NCI-H226 (cell line): Measurements from ENCODE around the gene IFNA14.
"Not testable (repeated sequence)": the region's sequence is repeated elsewhere in the genome, so short reads cannot be mapped to it uniquely, and the experiment has no call there.

ENCODE experiments used
- DNase-seq: peaks from one replicate; pipeline ENCODE4 v3.0.0-alpha.2; 2015

Gene IFNA14

GRCh38 chr9:21213411-21214326 lies 26.1 kb downstream of the IFNA14 start:
- not testable (repeated sequence) for DNase-seq

GRCh38 chr9:21212160-21212559 lies 27.6 kb downstream of the IFNA14 start:
- not testable (repeated sequence) for DNase-seq

- not testable (repeated sequence) for DNase-seq
These were observed 29.0 kb downstream of the IFNA14 start for GRCh38 chr9:21210782-21211181.

- no peak for DNase-seq
These were observed 29.5 kb downstream of the IFNA14 start for GRCh38 chr9:21210311-21210710.

- not testable (repeated sequence) for DNase-seq
These were observed 32.8 kb downstream of the IFNA14 start, which contains the start of gene IFNA10 for GRCh38 chr9:21207043-21207442. Gene IFNA10 (minus strand): TSS chr9:21207143. CDS start chr9:21207097, 46 bp downstream.

- no peak for DNase-seq
These were observed 34.6 kb downstream of the IFNA14 start for GRCh38 chr9:21205204-21205603.

- not testable (repeated sequence) for DNase-seq
These were observed 37.7 kb downstream of the IFNA14 start, which contains the start of gene IFNA7 for GRCh38 chr9:21202105-21202504. Gene IFNA7 (minus strand): TSS chr9:21202205. CDS start chr9:21202165, 40 bp downstream.

GRCh38 chr9:21194867-21195776 lies 44.7 kb downstream of the IFNA14 start:
- DNase-seq = not testable (repeated sequence)
